PC-3 (cell line): ENCODE measurements around the gene CDH12.
"Not testable (repeated sequence)": the region's sequence is repeated elsewhere in the genome, so short reads cannot be mapped to it uniquely, and the experiment has no call there.

Source experiments
- EZH2 ChIP-seq: fragments of 300-600 bp; sonication (generic); IDR thresholded peaks from one replicate; pipeline ENCODE4 v1.6.1; 2017; ENCODE audit warnings: antibody characterized with exemption, mild to moderate bottlenecking, low read length; ENCODE audit not compliant: unreplicated experiment
- TF ChIP-seq, protein P1 (sequence below): fragments of 300-600 bp; sonication (generic); conservative IDR thresholded peaks from 2 replicates; pipeline ENCODE4 v1.5.1; 2017; ENCODE audit warnings: antibody characterized with exemption, low read depth, mild to moderate bottlenecking, low read length

DNA sequence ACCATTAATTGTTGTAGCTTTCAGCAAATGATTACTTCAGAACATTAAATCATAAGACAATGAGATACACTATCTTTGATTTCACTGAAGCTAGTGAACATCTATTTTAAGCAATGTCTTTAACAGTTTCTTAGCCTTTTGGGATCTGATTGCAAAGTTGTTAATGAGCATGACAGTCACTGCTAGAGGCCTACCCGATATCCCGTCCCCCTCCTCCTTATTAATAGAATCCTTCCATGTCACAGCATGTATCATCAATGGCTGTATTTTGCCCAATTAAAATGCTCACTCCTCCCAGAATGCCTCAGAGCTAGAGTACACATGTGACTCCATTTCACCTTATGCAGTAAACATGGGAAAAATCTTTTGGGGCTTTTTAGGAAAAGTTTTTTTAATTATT lies 852.0 kb downstream of the CDH12 start:
- TF ChIP-seq EZH2: not testable (repeated sequence)
- TF ChIP-seq, protein P1, sequence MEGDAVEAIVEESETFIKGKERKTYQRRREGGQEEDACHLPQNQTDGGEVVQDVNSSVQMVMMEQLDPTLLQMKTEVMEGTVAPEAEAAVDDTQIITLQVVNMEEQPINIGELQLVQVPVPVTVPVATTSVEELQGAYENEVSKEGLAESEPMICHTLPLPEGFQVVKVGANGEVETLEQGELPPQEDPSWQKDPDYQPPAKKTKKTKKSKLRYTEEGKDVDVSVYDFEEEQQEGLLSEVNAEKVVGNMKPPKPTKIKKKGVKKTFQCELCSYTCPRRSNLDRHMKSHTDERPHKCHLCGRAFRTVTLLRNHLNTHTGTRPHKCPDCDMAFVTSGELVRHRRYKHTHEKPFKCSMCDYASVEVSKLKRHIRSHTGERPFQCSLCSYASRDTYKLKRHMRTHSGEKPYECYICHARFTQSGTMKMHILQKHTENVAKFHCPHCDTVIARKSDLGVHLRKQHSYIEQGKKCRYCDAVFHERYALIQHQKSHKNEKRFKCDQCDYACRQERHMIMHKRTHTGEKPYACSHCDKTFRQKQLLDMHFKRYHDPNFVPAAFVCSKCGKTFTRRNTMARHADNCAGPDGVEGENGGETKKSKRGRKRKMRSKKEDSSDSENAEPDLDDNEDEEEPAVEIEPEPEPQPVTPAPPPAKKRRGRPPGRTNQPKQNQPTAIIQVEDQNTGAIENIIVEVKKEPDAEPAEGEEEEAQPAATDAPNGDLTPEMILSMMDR: not testable (repeated sequence)
